GM21529 (cell line): ENCODE results near the gene TFF2.

Experiments used
- ATAC-seq: cut with Tn5 transposase; IDR thresholded peaks from one replicate; pipeline ENCODE4 v1.9.1; 2021; ENCODE audit not compliant: unreplicated experiment

The TFF2 gene

GRCh38 chr21:42350927-42351426, at the start of gene TFF2:
TSS of gene TFF2 (minus strand) at chr21:42350994. CDS start at chr21:42350957, 37 bp downstream.
- ATAC-seq: no peak

GRCh38 chr21:42400525-42400924, 49.7 kb upstream of the TFF2 start:
- peak; percentile 56 for ATAC-seq

- ATAC-seq: no peak
Measured at GRCh38 chr21:42398436-42399028, 47.7 kb upstream of the TFF2 start.

GRCh38 chr21:42397746-42398394, 47.1 kb upstream of the TFF2 start:
- ATAC-seq: no peak

- ATAC-seq: no peak
Measured at GRCh38 chr21:42396799-42397745, 46.3 kb upstream of the TFF2 start.

- no peak for ATAC-seq
Measured at GRCh38 chr21:42395905-42396651, 45.3 kb upstream of the TFF2 start, which contains the start of gene TMPRSS3. TSS of gene TMPRSS3 (minus strand) at chr21:42396052. CDS start at chr21:42395417, 635 bp downstream.

- ATAC-seq: no peak
Measured at GRCh38 chr21:42395302-42395701, 44.5 kb upstream of the TFF2 start.

GRCh38 chr21:42393443-42393950, 42.7 kb upstream of the TFF2 start:
- no peak for ATAC-seq

- peak; percentile 71 for ATAC-seq
Measured at GRCh38 chr21:42392731-42393442, 42.1 kb upstream of the TFF2 start.

GRCh38 chr21:42391297-42391696, 40.5 kb upstream of the TFF2 start:
- ATAC-seq: no peak

GRCh38 chr21:42390696-42391095, 39.9 kb upstream of the TFF2 start:
- ATAC-seq: no peak

GRCh38 chr21:42390193-42390592, 39.4 kb upstream of the TFF2 start:
- no peak for ATAC-seq

- no peak for ATAC-seq
Measured at GRCh38 chr21:42389449-42389835, 38.6 kb upstream of the TFF2 start.

- ATAC-seq: no peak
Measured at GRCh38 chr21:42388740-42389448, 38.1 kb upstream of the TFF2 start.

GRCh38 chr21:42387843-42388340, 37.1 kb upstream of the TFF2 start:
- no peak for ATAC-seq

- no peak for ATAC-seq
Measured at GRCh38 chr21:42387164-42387563, 36.4 kb upstream of the TFF2 start.

- ATAC-seq: no peak
Measured at GRCh38 chr21:42386034-42386591, 35.3 kb upstream of the TFF2 start.

- no peak for ATAC-seq
Measured at GRCh38 chr21:42385619-42386018, 34.8 kb upstream of the TFF2 start.

- ATAC-seq: no peak
Measured at GRCh38 chr21:42384989-42385388, 34.2 kb upstream of the TFF2 start.
